HUDEP-2 (cell line): Measurements from ENCODE around the gene PPM1E.
A peak's percentile ranks its signal among the peaks of the same experiment; 100 is the strongest.
"Not testable (repeated sequence)": the region's sequence is repeated elsewhere in the genome, so short reads cannot be mapped to it uniquely, and the experiment has no call there.

Experiments used
- DNase-seq, 76 experiments: peaks; one replicate each; lab custom pipeline; 2025; ENCODE audit not compliant: unreplicated experiment in 76 of 76; lab: John Stamatoyannopoulos, UW

PPM1E gene

DNA sequence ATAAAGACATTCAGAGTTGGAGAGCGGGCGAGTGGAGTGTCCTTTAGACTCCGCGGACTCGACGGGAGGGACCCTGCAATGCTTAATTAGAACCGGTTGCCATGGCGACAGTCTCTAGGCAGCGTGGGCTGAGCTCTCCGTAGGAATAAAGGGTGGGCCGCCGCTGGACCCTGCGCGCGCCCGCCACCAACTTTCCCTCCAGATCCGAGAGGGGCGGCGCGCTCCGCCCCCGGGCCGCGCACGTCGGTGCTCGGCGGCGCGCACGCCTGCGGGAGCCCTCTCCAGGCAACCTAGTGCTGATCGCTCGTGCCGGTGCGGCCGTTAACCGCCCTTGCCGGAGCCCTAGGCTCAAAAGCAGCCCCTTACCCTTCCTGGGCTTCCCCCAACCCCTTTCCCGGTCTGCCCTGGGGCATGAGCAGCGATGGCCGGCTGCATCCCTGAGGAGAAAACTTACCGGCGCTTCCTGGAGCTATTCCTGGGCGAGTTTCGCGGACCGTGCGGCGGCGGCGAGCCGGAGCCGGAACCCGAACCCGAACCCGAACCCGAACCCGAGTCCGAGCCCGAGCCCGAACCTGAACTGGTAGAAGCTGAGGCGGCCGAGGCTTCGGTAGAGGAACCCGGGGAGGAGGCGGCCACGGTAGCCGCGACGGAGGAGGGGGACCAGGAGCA is at the start of gene PPM1E:
PPM1E (plus strand) TSS at position 278 of the 669 bp plus-strand sequence.
- DNase-seq = peak in 67 of 76 experiments; percentile 4 to 78 (median 48)

- DNase-seq = peak in 3 of 76 experiments; percentile 1 to 17 (median 12)
These were observed 49.1 kb upstream of the PPM1E start for GRCh38 chr17:58706351-58707140.

DNA sequence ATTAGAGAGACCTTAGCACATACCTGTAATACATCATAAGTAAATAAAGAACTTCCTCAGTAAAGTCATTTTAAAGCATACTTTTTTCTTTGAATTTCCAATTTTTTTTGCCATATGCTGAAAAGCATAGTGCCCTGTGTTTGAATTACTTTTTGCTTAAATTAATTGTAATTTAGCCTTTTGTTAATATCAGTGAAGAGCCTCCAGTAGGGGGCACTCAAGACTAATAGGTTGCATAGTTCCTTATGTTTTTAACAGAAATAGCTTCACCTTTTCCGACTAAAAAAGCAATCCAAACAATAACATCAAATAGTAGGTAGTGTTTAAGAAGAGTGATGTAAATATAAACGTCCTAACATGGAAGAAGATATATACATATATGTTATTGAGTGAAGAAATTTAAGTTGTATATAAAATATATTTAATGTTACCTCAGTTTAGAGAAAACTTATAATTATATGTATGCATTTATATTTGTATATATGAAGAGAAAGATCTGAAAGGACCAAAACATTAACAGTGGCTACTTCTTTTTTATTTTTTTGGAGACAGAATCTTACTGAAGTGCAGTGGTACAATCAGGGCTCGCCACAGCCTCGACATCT is 44.6 kb upstream of the PPM1E start:
- DNase-seq = peak in 35 of 76 experiments; percentile 1 to 58 (median 26)

DNA sequence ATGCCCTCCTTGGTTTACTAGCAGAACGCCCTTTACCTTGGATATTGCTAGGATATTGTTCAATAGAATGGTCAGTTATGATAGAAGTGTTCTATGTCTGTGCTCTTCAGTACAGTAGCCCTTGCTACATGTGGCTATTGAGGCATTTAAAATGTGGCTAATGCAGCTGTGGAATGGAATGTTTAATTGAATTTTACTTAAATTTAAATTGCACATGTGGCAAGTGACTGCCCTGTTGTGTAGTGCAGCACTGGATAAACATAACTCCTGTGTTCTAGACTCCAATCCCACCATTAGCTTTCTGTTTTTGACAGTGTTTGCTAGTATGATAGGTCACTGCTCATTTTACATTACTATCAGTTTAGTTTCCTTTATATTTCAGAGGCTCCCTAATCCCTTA is 33.4 kb upstream of the PPM1E start:
- no peak for DNase-seq

DNA sequence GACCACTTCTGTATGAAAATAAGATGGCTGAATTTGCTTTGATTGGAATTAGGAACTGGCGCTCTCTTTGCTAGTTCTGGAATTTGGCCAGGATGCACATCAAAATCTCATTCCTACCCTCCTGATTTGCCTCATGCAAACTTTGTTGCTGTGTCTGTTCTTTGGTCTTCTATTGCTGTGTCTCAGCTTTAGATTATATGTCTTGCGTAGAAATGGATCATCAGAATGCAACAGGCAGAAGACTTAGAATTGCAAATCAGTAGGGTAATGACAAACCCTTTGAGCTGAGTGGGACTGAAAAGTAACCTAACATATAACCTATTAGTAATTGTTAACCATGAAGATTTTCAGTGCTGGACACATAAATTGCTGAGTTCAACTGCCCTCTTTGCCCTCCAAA is 33.0 kb upstream of the PPM1E start:
- no peak for DNase-seq

GRCh38 chr17:58728798-58729197 is 26.9 kb upstream of the PPM1E start:
- DNase-seq = no peak

DNA sequence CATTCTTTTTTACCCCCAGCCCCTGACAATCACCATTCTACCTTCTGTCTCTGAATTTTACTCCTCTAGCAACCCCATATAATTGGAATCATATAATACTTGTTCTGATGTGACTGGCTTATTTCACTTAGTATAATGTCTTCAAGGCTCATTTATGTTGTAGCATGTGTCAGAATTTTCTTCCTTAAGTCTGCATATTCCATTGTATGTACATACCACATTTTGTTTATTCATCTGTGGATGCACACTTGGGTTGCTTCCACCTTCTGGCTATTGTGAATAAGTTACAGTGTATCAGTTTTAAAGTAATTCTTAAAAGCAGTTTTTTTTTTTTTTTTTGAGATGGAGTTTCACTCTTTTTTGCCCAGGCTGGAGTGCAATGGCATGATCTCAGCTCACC is 24.7 kb upstream of the PPM1E start:
- no peak for DNase-seq

DNA sequence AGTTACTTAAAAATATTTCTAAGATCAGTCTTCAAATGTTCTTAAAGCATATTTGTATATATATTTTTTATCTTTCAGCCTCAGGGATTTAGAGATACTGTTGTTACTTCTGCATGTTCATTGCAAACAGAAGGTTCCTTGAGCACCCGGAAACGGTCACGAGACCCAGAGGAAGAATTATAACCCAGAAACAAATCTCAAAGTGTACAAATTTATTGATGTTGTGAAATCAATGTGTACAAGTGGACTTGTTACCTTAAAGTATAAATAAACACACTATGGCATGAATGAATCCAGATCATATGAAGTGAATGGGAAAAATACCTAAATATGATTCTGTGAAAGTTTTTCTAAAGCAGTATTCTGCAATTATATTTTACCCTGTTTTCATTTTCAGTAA is 21.6 kb upstream of the PPM1E start:
- no peak for DNase-seq

DNA sequence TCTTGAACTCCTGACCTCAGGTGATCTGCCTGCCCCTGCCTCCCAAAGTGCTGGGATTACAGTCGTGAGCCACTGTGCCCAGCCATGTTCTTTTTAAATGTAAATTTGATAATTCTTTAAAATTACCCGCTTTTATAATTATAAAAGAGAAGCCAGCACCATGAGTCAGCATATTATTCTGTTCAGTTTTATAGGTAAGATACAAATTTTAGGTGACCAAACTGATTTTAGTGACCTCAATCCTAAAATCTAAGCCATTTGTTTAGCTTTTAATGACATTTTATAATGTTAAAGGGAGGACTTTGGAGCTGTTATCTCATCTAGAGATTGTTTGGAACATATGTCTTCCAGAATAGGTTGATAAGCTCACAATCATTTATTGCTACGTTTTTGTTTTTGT is 20.8 kb upstream of the PPM1E start:
- DNase-seq = no peak

DNA sequence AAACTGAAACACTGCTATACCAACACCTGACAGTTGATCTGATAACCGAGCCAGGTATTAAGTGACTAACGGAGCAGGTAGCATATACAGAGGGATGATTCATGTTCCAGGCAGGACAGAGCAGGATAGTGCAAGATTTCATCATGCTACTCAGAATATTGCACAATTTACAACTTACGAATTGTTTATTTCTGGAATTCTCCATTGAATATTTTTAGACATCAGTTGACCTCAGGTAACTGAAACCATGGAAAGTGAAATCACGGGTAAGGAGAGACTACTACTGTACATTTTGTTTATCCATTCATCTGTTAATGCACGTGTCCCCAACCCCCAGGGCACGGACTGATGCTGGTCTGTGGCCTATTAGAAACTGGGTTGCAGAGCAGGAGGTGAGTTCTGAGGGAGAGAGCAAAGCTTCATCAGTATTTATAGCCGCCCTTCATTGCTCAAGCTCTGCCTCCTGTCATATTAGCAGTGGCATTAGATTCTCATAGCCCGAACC is 14.5 kb upstream of the PPM1E start:
- DNase-seq = no peak

DNA sequence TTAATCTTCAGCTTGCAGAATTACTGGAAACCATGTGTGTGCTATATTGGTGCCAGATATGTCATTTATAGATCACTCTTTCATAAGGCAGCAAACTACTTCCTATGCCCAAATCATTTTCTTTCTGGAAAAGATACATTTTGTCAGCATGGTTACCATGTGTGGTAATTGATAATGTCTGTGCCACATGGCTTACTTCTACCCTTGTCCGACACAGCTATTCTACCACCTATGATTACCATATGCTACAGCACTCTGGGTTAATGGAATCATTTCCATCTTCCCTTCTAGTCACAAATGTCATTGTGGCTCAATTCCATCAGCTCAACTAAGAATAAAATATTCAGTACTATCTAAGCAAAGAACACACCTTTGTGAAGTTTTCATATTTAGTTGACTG is 8.0 kb upstream of the PPM1E start:
- no peak for DNase-seq

GRCh38 chr17:58749627-58750026 is 6.0 kb upstream of the PPM1E start:
- DNase-seq = not testable (repeated sequence)

DNA sequence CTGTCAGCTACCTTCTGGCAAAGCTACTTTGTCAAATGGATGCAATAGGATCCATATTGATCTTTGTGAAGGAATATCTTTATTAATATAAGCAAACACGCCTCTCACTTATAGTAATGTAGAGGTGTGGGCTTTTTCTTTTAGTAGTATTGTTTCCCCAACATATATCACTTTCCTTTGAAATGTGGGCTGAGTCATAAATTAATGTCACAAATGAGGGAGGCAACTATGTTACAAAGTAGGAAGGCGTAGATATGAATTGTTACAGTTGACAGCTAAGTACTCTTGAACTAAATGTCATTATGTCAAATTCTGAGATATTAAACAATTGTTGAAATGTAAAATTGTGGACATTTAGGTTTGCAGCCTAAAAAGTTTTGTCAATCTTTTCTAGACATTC is 2.6 kb upstream of the PPM1E start:
- no peak for DNase-seq

DNA sequence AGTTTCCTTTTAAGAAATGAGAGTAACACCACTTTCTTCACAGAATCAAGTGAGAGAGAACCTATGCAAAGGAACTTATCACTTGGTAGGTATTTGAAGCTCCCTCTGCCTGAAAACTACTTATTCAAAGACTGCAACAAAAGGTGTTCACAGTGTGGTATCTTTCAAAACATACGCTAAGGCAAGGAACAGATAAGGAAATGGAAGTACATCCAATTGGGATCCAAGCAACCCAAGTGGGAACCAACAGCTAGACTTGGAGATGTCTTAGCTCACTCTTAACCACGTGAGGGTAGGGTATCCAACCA is 431 bp upstream of the PPM1E start:
- peak in 2 of 76 experiments; percentile 19 to 49 for DNase-seq

GRCh38 chr17:58756246-58757161 is 850 bp downstream of the PPM1E start:
- DNase-seq = peak in 16 of 76 experiments; percentile 1 to 33 (median 13)

DNA sequence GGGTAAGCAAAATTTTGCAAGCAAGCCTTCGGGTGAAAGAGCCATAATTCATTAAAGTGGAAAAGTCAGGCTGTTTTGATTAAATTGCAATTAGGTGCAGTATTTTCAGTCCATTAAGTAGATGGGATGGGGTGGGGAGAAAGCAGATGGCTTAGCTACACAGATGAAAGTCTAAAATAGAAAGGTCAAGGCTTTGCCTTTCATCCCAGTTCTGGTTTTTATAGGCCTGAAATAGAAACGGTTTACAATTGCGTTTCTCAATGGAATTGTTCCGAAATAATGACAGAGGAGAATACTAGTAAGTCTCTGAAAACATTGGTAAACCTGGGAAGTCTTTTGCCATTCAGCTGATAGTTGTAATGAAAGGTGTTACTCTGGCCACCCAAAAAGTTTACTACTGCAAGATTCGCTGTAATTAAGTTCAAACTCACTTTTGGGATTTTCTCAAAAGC is 1.5 kb downstream of the PPM1E start:
- DNase-seq = no peak

DNA sequence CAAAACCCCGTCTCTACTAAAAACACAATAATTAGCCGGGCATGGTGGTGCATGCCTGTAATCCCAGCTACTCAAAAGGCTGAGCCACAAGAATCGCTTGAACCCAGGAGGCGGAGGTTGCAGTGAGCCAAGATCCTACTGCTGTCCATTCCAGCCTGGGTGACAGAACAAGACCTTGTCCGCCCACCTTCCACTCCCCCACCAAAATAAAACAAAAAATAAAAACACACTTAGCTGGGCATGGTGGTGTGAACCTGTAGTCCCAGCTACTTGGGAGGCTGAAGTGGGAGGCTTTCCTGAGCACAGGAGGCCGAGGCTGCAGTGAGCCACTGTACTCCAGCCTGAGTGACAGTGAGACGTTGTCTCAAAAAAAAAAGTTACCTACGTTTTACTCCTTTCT is 3.2 kb downstream of the PPM1E start:
- DNase-seq = no peak

- DNase-seq = no peak
These were observed 3.9 kb downstream of the PPM1E start for GRCh38 chr17:58759522-58759921.

DNA sequence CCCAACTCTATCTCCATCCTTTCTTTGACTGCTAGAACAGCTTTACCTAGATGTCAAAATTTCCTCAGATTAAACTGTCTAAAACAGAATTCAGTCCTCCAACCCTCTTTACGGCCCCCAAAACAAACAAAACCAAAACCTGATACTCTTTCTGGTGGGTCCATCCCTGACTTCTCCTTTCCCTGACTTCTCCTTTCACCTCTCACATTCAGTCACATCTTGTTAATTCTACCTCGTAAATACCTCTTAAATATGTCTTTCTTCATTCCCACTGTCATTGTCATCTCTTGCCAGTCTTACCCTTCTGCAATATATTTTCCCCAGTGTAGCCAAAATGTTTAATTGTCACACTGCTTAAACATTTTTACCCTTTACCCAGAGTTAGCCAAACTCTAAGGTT is 4.6 kb downstream of the PPM1E start:
- DNase-seq = no peak

- no peak for DNase-seq
These were observed 7.6 kb downstream of the PPM1E start for GRCh38 chr17:58763263-58763662.

GRCh38 chr17:58764373-58764772 is 8.7 kb downstream of the PPM1E start:
- no peak for DNase-seq
